CD4-positive, CD25-positive, alpha-beta regulatory T cell (primary cell): ENCODE results near the gene OR4A15. TPM values are rescaled to one million over a fixed set of nuclear protein-coding genes. Genes with fewer than 3 reads are reported as not detected.

Source experiments
- polyA plus RNA-seq, 4 donors: library from polyadenylated mRNA; unstranded; fragments of 300-500 nt; fragmentation: Illumina TruSeq; gene quantifications; one replicate each; pipeline ENCODE4 v1.2.3, GENCODE V29; 2021
- total RNA-seq: library from RNA; stranded (reverse); gene quantifications from one replicate; pipeline ENCODE4 v1.2.3, GENCODE V29; 2022

Gene OR4A15
- total and polyA plus RNA-seq, 5 donors from 2014 or later: not detected

Other genes with a start within 250 kb of the OR4A15 start
- not detected for gene TRIM48, start 105.8 kb upstream of the OR4A15 start, total RNA-seq
- not detected for gene TRIM48, start 105.8 kb upstream of the OR4A15 start, polyA plus RNA-seq
- not detected for gene OR4A16, start 24.8 kb upstream of the OR4A15 start, total RNA-seq
- gene OR4A16, start 24.8 kb upstream of the OR4A15 start, polyA plus RNA-seq: not detected
- gene OR4C15, start 186.5 kb downstream of the OR4A15 start, total RNA-seq: not detected
- not detected for gene OR4C15, start 186.5 kb downstream of the OR4A15 start, polyA plus RNA-seq
- not detected for gene OR4C16, start 204.2 kb downstream of the OR4A15 start, total RNA-seq
- gene OR4C16, start 204.2 kb downstream of the OR4A15 start, polyA plus RNA-seq: not detected
- not detected for gene OR4C11, start 239.7 kb downstream of the OR4A15 start, total RNA-seq
- gene OR4C11, start 239.7 kb downstream of the OR4A15 start, polyA plus RNA-seq: not detected